K562 (cell line): ENCODE results near the gene IGFL1. TPM values are rescaled to one million over a fixed set of nuclear protein-coding genes. Genes with fewer than 3 reads are reported as not detected.

Experiments used
- ATF7 ChIP-seq: fragments of 450-650 bp; IDR thresholded peaks from 2 replicates; pipeline ENCODE4 v1.7.1; 2014; ENCODE audit warnings: mild to moderate bottlenecking, moderate library complexity
- CHD2 ChIP-seq: IDR thresholded peaks from 2 replicates; pipeline ENCODE4 v1.6.1; 2011; ENCODE audit warnings: low read depth, low read length
- ETV1 ChIP-seq: fragments of 450-650 bp; conservative IDR thresholded peaks from 2 replicates; pipeline ENCODE4 v1.6.1; 2016; ENCODE audit warnings: missing genetic modification characterization, control low read depth, low read depth, missing compliant biosample characterization
- GTF2E2 ChIP-seq: fragments of 200-800 bp; sonication (Bioruptor generic); IDR thresholded peaks from 2 replicates; pipeline ENCODE4 v1.6.1; 2016; ENCODE audit warnings: missing genetic modification characterization, missing compliant biosample characterization
- KDM2B ChIP-seq: fragments of 250-450 bp; sonication (Bioruptor Pico); IDR thresholded peaks from 2 replicates; pipeline ENCODE4 v1.8.0; 2021; ENCODE audit warnings: mild to moderate bottlenecking, moderate library complexity
- MCM2 ChIP-seq: fragments of 450-650 bp; IDR thresholded peaks from 2 replicates; pipeline ENCODE4 v1.6.1; 2017; ENCODE audit warnings: low read depth, mild to moderate bottlenecking
- MEF2D ChIP-seq: conservative IDR thresholded peaks from 2 replicates; pipeline ENCODE4 v1.6.1; 2016; ENCODE audit warnings: low read depth, missing genetic modification characterization, missing compliant biosample characterization
- PCBP2 ChIP-seq: fragments of 200-400 bp; formaldehyde crosslinking; IDR thresholded peaks from 2 replicates; pipeline ENCODE4 v1.6.1; 2018; ENCODE audit warnings: low read length, low read depth, mild to moderate bottlenecking, moderate library complexity; ENCODE audit not compliant: poor library complexity, severe bottlenecking
- PHF20 ChIP-seq: fragments of 450-650 bp; IDR thresholded peaks from 2 replicates; pipeline ENCODE4 v1.6.1; 2018; ENCODE audit not compliant: partially characterized antibody
- STAG1 ChIP-seq: sonication (generic); formaldehyde crosslinking; IDR thresholded peaks from 2 replicates; pipeline ENCODE4 v1.5.0; 2020; ENCODE audit warnings: missing genetic modification reagents, borderline replicate concordance
- TBL1XR1 ChIP-seq, 2 experiments: IDR thresholded peaks; 2 replicates each; pipeline ENCODE4 v1.6.1; 2012; ENCODE audit warnings: improper control_type of control experiment in 2 of 2, low read length in 2 of 2, mild to moderate bottlenecking in 1 of 2
- YY1 ChIP-seq, 3 experiments: IDR thresholded peaks; 2 replicates each; pipeline ENCODE4 v1.6.1; 2011; ENCODE audit warnings: low read length in 2 of 3, mild to moderate bottlenecking in 2 of 3, moderate library complexity in 2 of 3, borderline replicate concordance in 1 of 3, control low read depth in 1 of 3, low read depth in 1 of 3; ENCODE audit not compliant: insufficient read depth in 3 of 3, insufficient replicate concordance in 2 of 3, control insufficient read depth in 1 of 3, insufficient read length in 1 of 3; ENCODE audit errors: extremely low read depth in 1 of 3
- ZEB2 ChIP-seq: fragments of 450-650 bp; IDR thresholded peaks from 2 replicates; pipeline ENCODE4 v1.6.1; 2016
- ZFP36 ChIP-seq: fragments of 150-350 bp; IDR thresholded peaks from 2 replicates; pipeline ENCODE4 v1.6.1; 2018; ENCODE audit warnings: low read length, low read depth; ENCODE audit not compliant: partially characterized antibody
- ZNF444 ChIP-seq: fragments of 250-450 bp; sonication (Bioruptor Pico); IDR thresholded peaks from 2 replicates; pipeline ENCODE4 v1.4.0; 2020; ENCODE audit warnings: mild to moderate bottlenecking, moderate library complexity
- polyA plus RNA-seq, 8 experiments: library from polyadenylated mRNA; depleted of rRNA in 4 of 8; stranded (reverse) in 5 of 8; unstranded in 3 of 8; fragments of >200 nt; fragmentation: Nextera tagmentation in 2 of 8; fragmentation: Illumina TruSeq in 1 of 8; extraction: Ambion mirVana in 2 of 8; extraction: Trizol in 1 of 8; gene quantifications; 2 replicates each; pipeline versions ENCODE4 v1.2.1 to v1.2.3, GENCODE V29; 2011 to 2014; ENCODE audit warnings: inconsistent platforms in 1 of 8, missing spikeins in 1 of 8
- total RNA-seq, 7 experiments: library from RNA; depleted of rRNA in 6 of 7; stranded (reverse); fragments of >200 nt in 6 of 7; fragmentation: Illumina TruSeq in 2 of 7; extraction: Trizol in 2 of 7; gene quantifications; 2 replicates each; pipeline versions ENCODE4 v1.2.1 to v1.2.3, GENCODE V29; 2011 to 2021; ENCODE audit warnings: low replicate concordance in 1 of 7
- TF ChIP-seq, protein P1 (sequence below): fragments of 250-450 bp; sonication (Bioruptor Pico); IDR thresholded peaks from 2 replicates; pipeline ENCODE4 v1.8.0; 2022; ENCODE audit warnings: moderate library complexity, mild to moderate bottlenecking, inconsistent platforms
- TF ChIP-seq, protein P2 (sequence below): IDR thresholded peaks from 2 replicates; pipeline ENCODE4 v1.6.1; 2011; ENCODE audit not compliant: insufficient read length; ENCODE audit errors: extremely low read depth
- TF ChIP-seq, protein P3 (sequence below): sonication (generic); formaldehyde crosslinking; IDR thresholded peaks from 2 replicates; pipeline ENCODE4 v1.8.1; 2023; ENCODE audit warnings: mild to moderate bottlenecking, missing genetic modification reagents
- TF ChIP-seq, protein P4 (sequence below): fragments of 250-450 bp; sonication (Bioruptor Pico); IDR thresholded peaks from 2 replicates; pipeline ENCODE4 v1.4.0; 2020

The IGFL1 gene
- total and polyA plus RNA-seq, 9 of the 15 experiments (the other 6 are each of a cell fraction or from before 2014, with no cell fraction given) = not detected

DNA sequence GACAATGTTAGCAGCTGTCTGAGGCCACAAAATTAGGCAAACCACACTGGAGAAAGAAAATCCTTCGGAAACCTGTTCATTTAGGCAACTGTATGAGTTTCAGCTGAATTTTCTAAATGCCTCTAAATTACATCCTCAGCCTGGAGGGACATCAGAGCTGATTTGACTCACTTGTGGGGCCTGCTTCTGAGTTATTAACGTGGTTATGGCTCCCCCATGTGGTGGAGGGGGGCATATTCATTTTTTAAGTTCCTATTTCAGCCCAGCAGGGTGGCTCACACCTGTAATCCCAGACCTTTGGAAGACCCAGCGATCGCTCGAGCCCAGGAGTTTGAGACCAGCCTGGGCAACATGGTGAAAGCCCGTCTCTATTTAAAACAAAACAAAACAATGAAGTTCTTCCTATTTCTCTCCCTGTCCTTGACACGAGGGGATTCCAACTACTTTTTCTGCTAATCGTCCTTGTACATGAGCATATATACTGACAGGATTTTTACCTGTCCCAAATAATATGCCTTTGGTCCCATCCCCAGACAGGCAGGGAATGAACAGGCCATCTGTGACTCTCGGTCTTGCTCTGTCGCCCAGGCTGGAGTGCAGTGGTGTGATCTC, 35.8 kb downstream of the IGFL1 start (continued):
- TF ChIP-seq GTF2E2 (tag) (no peak), ZEB2 (no peak), TBL1XR1 (IDR thresholded peaks at IDR 0.05; ENCODE audit: low read length in 2 of 2) (no peak), STAG1 (peak; percentile 84; the same call in 1 of the 2 replicates), YY1 (IDR thresholded peaks at IDR 0.05; ENCODE audit: borderline replicate concordance in 1 of 3, control insufficient read depth in 1 of 3, extremely low read depth in 1 of 3, insufficient read depth in 3 of 3, insufficient read length in 1 of 3, insufficient replicate concordance in 2 of 3, low read depth in 1 of 3, low read length in 2 of 3) (no peak), PHF20 (no peak), ATF7 (no peak), CHD2 (no peak), MCM2 (no peak), KDM2B (no peak), ZNF444 (CRISPR knock-in tag) (no peak), ZFP36 (no peak), ETV1 (tag) (no peak), PCBP2 (no peak), MEF2D (tag) (no peak)
- TF ChIP-seq, protein P1, sequence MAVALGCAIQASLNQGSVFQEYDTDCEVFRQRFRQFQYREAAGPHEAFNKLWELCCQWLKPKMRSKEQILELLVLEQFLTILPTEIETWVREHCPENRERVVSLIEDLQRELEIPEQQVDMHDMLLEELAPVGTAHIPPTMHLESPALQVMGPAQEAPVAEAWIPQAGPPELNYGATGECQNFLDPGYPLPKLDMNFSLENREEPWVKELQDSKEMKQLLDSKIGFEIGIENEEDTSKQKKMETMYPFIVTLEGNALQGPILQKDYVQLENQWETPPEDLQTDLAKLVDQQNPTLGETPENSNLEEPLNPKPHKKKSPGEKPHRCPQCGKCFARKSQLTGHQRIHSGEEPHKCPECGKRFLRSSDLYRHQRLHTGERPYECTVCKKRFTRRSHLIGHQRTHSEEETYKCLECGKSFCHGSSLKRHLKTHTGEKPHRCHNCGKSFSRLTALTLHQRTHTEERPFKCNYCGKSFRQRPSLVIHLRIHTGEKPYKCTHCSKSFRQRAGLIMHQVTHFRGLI = no peak
- TF ChIP-seq, protein P2, sequence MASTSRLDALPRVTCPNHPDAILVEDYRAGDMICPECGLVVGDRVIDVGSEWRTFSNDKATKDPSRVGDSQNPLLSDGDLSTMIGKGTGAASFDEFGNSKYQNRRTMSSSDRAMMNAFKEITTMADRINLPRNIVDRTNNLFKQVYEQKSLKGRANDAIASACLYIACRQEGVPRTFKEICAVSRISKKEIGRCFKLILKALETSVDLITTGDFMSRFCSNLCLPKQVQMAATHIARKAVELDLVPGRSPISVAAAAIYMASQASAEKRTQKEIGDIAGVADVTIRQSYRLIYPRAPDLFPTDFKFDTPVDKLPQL = no peak
- TF ChIP-seq, protein P3, sequence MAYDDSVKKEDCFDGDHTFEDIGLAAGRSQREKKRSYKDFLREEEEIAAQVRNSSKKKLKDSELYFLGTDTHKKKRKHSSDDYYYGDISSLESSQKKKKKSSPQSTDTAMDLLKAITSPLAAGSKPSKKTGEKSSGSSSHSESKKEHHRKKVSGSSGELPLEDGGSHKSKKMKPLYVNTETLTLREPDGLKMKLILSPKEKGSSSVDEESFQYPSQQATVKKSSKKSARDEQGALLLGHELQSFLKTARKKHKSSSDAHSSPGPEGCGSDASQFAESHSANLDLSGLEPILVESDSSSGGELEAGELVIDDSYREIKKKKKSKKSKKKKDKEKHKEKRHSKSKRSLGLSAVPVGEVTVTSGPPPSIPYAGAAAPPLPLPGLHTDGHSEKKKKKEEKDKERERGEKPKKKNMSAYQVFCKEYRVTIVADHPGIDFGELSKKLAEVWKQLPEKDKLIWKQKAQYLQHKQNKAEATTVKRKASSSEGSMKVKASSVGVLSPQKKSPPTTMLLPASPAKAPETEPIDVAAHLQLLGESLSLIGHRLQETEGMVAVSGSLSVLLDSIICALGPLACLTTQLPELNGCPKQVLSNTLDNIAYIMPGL = no peak
- TF ChIP-seq, protein P4, sequence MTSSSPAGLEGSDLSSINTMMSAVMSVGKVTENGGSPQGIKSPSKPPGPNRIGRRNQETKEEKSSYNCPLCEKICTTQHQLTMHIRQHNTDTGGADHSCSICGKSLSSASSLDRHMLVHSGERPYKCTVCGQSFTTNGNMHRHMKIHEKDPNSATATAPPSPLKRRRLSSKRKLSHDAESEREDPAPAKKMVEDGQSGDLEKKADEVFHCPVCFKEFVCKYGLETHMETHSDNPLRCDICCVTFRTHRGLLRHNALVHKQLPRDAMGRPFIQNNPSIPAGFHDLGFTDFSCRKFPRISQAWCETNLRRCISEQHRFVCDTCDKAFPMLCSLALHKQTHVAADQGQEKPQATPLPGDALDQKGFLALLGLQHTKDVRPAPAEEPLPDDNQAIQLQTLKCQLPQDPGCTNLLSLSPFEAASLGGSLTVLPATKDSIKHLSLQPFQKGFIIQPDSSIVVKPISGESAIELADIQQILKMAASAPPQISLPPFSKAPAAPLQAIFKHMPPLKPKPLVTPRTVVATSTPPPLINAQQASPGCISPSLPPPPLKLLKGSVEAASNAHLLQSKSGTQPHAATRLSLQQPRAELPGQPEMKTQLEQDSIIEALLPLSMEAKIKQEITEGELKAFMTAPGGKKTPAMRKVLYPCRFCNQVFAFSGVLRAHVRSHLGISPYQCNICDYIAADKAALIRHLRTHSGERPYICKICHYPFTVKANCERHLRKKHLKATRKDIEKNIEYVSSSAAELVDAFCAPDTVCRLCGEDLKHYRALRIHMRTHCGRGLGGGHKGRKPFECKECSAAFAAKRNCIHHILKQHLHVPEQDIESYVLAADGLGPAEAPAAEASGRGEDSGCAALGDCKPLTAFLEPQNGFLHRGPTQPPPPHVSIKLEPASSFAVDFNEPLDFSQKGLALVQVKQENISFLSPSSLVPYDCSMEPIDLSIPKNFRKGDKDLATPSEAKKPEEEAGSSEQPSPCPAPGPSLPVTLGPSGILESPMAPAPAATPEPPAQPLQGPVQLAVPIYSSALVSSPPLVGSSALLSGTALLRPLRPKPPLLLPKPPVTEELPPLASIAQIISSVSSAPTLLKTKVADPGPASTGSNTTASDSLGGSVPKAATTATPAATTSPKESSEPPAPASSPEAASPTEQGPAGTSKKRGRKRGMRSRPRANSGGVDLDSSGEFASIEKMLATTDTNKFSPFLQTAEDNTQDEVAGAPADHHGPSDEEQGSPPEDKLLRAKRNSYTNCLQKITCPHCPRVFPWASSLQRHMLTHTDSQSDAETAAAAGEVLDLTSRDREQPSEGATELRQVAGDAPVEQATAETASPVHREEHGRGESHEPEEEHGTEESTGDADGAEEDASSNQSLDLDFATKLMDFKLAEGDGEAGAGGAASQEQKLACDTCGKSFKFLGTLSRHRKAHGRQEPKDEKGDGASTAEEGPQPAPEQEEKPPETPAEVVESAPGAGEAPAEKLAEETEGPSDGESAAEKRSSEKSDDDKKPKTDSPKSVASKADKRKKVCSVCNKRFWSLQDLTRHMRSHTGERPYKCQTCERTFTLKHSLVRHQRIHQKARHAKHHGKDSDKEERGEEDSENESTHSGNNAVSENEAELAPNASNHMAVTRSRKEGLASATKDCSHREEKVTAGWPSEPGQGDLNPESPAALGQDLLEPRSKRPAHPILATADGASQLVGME = no peak
